Stimulated activated naive CD8-positive, alpha-beta T cell treated with anti-CD3 and anti-CD28 coated beads, Interleukin-15, amount 100 ng/mL, for 72 hours (primary cell): ENCODE data around the gene DLL1.

Experiments used
- ATAC-seq: fragments of 150-1000 bp; cut with Tn5 transposase; 2 replicates; pipeline ENCODE4 v1.10.0; 2021; ENCODE audit warnings: mild to moderate bottlenecking, moderate library complexity
- DNase-seq, 2 donors: peaks; one replicate each; pipeline ENCODE4 v3.0.0; 2021 to 2022
- H3K27ac Mint-ChIP-seq, 2 donors: one replicate each; pipeline ENCODE4 v1.8.0; 2022; ENCODE audit warnings: mild to moderate bottlenecking in 2 of 2, mixed read lengths in 2 of 2, moderate library complexity in 2 of 2
- H3K27me3 Mint-ChIP-seq: one replicate; pipeline ENCODE4 v1.8.0; 2022; ENCODE audit warnings: mixed read lengths
- H3K4me1 Mint-ChIP-seq: one replicate; pipeline ENCODE4 v1.8.0; 2022; ENCODE audit warnings: mild to moderate bottlenecking, mixed read lengths
- H3K4me3 Mint-ChIP-seq, 2 donors: one replicate each; pipeline ENCODE4 v1.8.0; 2022; ENCODE audit warnings: mild to moderate bottlenecking in 2 of 2, mixed read lengths in 2 of 2, moderate library complexity in 1 of 2
- H3K9me3 Mint-ChIP-seq, 2 donors: one replicate each; pipeline ENCODE4 v1.8.0; 2022; ENCODE audit warnings: mixed read lengths in 2 of 2

The DLL1 gene

DNA sequence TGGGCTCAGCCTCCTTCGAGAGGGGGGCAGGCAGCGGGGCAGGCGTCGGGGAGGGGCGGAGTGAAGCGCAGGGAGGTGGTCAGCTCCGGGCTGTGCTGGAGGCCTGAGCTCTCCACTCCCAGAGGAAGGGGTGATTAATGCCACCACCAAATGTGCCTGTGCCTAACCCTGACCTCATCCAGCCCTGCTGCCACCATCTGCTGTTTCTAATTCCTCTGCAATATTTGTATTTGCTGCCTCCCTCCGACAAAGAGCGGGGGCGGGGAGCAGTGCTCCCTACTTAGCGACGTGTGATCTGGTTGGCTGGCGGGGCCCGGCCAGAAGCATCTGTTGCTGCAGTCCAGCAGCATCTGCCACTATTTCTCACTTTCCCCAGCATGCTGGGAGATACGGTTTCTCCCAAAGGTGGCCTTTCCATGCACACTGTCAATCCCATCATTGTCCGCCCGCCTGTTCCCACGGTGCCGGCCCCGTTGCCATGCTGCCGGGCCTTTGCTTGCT is 47.0 kb downstream of the DLL1 start:
- DNase-seq (no peak), ATAC-seq (no peak)
- Mint-ChIP-seq H3K27ac (no peak overlapping the region), H3K4me1 (no peaks in the 10 kb centered on the region), H3K4me3 (no peak overlapping the region), H3K9me3 (no peaks in the 10 kb centered on the region), H3K27me3 (no peaks in the 10 kb centered on the region)

GRCh38 chr6:170243386-170243785 is 47.5 kb downstream of the DLL1 start:
- no peaks in the 10 kb centered on the region for H3K4me1 Mint-ChIP-seq
- no peak overlapping the region for H3K27ac Mint-ChIP-seq

DNA sequence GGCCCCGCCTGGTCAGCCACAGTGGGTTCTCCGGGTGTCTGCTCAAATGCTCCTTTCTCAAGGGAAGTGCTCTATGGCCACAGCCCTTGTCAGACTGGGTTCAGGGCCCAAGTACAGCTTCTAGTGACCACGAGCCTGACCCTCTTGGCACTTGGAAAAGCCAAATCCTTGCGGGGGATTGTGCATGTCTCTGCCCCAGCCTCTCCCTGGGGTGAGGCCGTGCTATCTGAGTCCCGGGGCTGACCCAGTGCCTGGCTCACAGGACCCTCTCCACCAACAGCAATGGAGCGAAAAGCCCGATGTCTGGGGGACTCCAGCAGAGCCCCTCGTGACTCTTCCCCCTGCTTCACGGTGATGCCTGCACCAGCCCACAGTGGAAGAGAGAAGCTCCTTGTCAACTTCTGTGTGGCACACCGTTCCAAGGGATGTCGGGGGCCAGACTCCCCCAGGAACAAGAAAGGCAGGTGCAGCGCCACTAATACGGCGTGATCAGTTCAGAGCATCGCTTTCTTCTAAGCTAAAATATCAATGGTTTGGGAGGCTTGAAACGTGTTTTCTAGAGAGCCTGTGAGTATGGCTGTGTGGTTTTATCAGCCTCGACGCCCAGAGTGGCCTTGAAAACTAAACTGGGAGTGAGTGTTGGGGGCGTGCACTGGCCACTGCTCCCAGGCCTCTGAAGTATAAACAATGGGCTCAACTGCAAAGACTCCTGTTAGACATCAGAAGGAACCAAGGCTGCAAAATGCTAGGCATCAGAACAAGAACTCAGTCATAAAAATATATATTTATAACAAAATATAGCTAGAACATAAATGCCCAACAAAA is 51.9 kb downstream of the DLL1 start:
- no peaks in the 10 kb centered on the region for H3K27me3 Mint-ChIP-seq
- DNase-seq = no peak
- no peaks in the 10 kb centered on the region for H3K9me3 Mint-ChIP-seq
- H3K27ac Mint-ChIP-seq = no peak overlapping the region
- no peak overlapping the region for H3K4me3 Mint-ChIP-seq
- ATAC-seq = no peak
- no peaks in the 10 kb centered on the region for H3K4me1 Mint-ChIP-seq

More at GRCh38 chr6:170243386-170243785, 47.5 kb downstream of the DLL1 start:
- DNase-seq (no peak), ATAC-seq (no peak)
- Mint-ChIP-seq H3K9me3 (no peaks in the 10 kb centered on the region), H3K27me3 (no peaks in the 10 kb centered on the region), H3K4me3 (no peak overlapping the region)

DNA sequence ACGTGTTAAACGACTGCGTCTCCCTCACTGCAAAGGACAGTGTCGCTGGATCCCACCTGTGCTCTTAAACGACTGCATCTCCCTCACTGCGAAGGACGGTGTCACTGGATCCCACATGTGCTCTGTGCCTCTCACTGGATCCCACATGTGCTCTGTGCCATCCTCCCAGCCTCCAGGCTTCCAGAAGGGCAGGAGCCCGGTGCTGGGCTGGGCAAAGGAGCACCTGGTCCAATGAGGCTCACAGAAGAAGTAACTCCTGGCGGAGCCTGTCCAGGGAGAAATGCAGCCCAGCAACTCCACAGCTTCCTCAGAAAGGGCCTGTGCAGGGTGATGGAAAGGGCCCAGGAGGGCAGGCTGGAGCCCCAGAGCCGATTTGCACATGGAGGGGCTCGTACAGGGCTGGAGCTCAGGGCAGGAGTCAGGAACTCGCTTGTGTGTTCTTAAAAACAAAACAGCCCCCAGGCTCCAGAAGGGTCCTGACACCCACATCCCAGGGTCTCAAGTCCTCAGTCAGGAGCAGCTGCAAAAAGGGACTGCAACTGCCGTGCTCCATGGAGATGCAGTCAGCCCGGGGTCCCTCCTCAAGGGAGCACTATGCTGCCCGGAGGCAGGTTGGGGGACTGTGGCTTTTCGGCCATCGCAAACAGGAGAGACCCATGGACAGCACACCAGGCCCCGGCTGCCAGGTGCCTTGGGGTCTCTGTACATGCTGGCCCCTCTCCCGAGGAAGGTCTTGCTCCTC is 52.7 kb downstream of the DLL1 start:
- Mint-ChIP-seq H3K4me1 (no peaks in the 10 kb centered on the region), H3K27me3 (no peaks in the 10 kb centered on the region), H3K27ac (no peak overlapping the region), H3K4me3 (no peak overlapping the region), H3K9me3 (no peaks in the 10 kb centered on the region)
- ATAC-seq (no peak), DNase-seq (no peak)

DNA sequence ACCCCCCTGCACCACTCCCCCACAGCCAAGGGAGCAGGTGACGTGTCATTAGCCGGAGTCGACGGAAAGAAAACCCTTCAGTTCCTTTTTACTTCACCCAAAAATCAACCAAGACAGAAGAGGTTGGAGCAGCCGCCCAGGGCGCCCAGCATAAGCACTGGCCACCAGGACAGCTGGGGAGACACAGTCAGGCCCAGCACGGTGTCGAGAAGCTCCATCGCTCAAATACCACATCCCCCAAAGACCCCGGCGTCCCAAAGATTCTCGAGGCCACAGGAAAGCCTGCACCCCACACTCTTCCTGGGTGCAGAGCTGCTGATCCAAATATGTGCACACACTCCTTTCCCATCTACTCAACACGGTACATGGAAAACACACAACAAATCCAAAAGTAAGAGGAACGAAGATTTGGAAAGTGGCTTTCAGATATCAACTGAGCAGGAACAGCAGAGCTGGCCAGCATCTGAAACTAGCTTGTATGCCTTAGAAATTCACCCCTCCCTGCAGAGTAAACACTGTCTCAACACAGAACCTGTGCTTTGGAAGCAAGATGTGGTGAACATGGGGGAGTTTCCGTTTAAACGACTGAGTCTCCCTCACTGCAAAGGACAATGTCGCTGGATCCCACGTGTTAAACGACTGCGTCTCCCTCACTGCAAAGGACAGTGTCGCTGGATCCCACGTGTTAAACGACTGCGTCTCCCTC is 54.6 kb downstream of the DLL1 start:
- Mint-ChIP-seq H3K27ac (peak overlapping the region in 1 of 2 donors; percentile 43), H3K9me3 (no peaks in the 10 kb centered on the region), H3K27me3 (no peaks in the 10 kb centered on the region), H3K4me3 (no peak overlapping the region), H3K4me1 (no peaks in the 10 kb centered on the region)
- DNase-seq (no peak), ATAC-seq (no peak)

DNA sequence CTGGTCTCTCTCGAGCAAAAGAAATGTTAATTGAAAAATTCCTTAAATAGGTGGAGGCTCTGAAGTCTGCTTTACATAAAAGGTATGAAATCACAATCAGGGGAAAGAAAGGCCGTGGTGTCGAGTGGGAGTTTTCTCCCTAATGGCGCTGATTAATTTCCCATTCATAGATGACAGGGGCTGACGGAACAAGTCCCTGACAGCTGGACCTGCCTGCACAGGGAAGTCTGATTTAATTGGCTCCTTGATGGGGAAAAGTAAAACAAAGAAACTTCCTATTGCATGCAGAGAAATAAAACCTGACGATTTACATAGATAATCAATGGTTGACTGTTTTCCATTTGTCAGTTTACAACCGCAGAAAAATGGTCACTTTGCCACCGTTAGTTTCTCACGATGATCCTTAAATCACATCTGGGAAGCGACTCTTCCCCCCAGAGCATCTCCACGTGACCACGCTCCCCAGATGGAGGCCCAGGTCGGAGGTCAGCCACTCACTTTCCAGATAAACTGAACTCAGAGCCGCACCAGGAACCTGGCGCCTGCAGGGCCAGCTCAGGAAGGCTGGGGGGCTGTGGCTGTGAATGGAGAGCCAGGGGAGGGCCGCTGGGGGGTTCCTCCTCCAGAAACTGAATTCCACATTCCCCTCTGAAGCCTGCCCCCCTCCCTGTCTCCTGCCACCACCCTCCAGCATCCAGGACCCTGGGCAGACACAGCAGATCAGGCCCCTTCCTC is 55.3 kb downstream of the DLL1 start:
- DNase-seq = no peak
- H3K27me3 Mint-ChIP-seq = no peaks in the 10 kb centered on the region
- no peak overlapping the region for H3K4me3 Mint-ChIP-seq
- no peak for ATAC-seq
- no peak overlapping the region for H3K27ac Mint-ChIP-seq
- H3K9me3 Mint-ChIP-seq = no peaks in the 10 kb centered on the region
- H3K4me1 Mint-ChIP-seq = no peaks in the 10 kb centered on the region

DNA sequence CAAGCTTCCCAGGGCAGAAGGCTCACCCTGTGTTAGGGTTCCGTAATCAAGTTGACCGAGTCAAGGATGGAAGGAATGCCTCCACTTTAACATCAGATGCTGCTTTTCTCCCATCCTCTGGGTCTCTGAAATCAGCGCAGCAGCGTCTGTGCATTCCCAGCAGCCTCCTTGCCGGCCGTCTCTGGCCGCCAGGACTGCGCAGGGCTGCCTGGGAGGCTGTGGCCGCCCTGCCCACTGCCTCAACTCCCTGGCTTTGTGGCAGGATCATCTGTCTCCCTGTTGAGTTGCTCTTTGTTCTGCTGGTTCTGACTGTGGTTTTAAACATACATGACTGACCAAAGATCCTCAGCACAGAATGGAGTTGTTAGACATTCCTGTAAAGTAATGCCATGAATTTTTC is 56.5 kb downstream of the DLL1 start:
- Mint-ChIP-seq H3K27me3 (no peaks in the 10 kb centered on the region), H3K4me1 (no peaks in the 10 kb centered on the region), H3K27ac (no peak overlapping the region), H3K4me3 (no peak overlapping the region), H3K9me3 (no peaks in the 10 kb centered on the region)
- DNase-seq (no peak), ATAC-seq (no peak)

DNA sequence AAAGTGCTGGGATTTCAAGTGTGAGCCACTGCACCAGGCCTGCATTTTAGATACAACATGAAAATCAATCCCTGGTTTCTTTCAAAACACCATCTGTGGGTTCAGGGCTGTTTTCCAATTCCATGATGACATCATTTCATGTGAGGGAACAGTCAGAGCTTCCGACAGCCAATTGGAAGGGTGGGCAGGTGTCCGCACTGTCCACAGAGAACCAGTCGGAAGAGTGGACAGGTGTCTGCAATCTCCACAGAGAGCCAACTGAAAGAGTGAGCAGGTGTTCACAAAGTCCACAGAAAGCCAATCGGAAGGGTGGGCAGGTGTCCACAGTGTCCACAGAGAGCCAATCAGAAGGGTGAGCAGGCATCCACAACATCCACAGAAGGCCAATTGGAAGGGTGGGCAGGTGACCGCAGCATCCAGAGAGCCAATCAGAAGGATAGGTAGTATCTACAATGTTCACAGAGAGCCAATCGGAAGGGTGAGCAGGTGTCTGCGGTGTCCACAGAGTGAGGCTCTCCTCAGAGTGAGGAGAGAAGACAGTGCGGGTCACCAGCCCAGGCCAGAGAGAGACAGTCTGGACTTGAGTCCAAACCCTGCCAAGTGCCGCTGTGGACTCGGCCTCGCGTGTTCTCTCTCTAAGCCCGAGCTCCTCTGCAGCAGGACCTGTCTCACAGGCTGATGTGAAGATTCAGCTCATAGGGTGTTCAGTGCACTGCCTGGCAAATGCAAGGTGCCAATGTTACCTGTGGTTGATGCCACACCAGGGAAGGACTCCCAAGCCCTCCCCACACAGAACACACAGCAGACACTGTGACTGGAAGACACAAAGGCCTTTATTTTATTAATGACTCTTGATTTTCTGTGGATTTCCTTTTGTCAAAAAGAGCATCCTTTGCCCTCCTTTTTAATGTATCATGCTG is 57.3 kb downstream of the DLL1 start:
- Mint-ChIP-seq H3K27ac (no peak overlapping the region), H3K9me3 (no peaks in the 10 kb centered on the region), H3K27me3 (no peaks in the 10 kb centered on the region), H3K4me3 (no peak overlapping the region), H3K4me1 (no peaks in the 10 kb centered on the region)
- ATAC-seq = no peak
- no peak for DNase-seq
